Heart left ventricle (tissue), 16 donors: ENCODE data around the gene SLC16A9. TPM values are rescaled to one million over a fixed set of nuclear protein-coding genes. Genes with fewer than 3 reads are reported as not detected.

Experiments
- ATAC-seq, 4 donors: fragments of 200-7000 bp; cut with Tn5 transposase; one replicate each; pipeline ENCODE4 v1.9.1; 2020 to 2022; ENCODE audit warnings: moderate library complexity in 4 of 4, mild to moderate bottlenecking in 3 of 4, moderate number of reproducible peaks in 1 of 4
- DNase-seq, 5 donors: peaks; one replicate each; pipeline ENCODE4 v3.0.0-alpha.2; 2020
- H3K27ac ChIP-seq, 12 donors: fragments of 200-600 bp; sonication (generic) in 4 of 12; one replicate each; pipeline versions ENCODE4 v1.5.0 to v1.8.0; 2016 to 2022; ENCODE audit warnings: mild to moderate bottlenecking in 2 of 12
- H3K27me3 ChIP-seq, 9 donors: fragments of 200-600 bp; sonication (generic) in 2 of 9; one replicate each; pipeline versions ENCODE4 v1.5.1 to v1.8.0; 2016 to 2022; ENCODE audit warnings: mild to moderate bottlenecking in 3 of 9
- H3K36me3 ChIP-seq, 9 donors: fragments of 200-600 bp; sonication (generic) in 2 of 9; one replicate each; pipeline versions ENCODE4 v1.5.0 to v1.8.0; 2018 to 2022; ENCODE audit warnings: mild to moderate bottlenecking in 2 of 9
- H3K4me1 ChIP-seq, 12 donors: fragments of 200-600 bp; sonication (generic) in 4 of 12; one replicate each; pipeline versions ENCODE4 v1.5.0 to v1.8.0; 2016 to 2022; ENCODE audit warnings: mild to moderate bottlenecking in 3 of 12
- H3K4me3 ChIP-seq, 12 donors: fragments of 200-600 bp; sonication (generic) in 4 of 12; one replicate each; pipeline versions ENCODE4 v1.5.0 to v1.8.0; 2017 to 2022; ENCODE audit warnings: mild to moderate bottlenecking in 9 of 12, moderate library complexity in 4 of 12
- H3K9me3 ChIP-seq, 12 donors: fragments of 200-600 bp; sonication (generic) in 4 of 12; one replicate each; pipeline versions ENCODE4 v1.5.0 to v1.8.0; 2016 to 2022; ENCODE audit warnings: mild to moderate bottlenecking in 1 of 12
- POLR2A ChIP-seq, 2 donors: fragments of 450-650 bp; IDR thresholded peaks; one replicate each; pipeline ENCODE4 v1.6.1; 2017; ENCODE audit warnings: antibody characterized with exemption in 2 of 2, mild to moderate bottlenecking in 2 of 2, moderate library complexity in 2 of 2
- WGBS, 4 donors: extraction: QIAGEN DNeasy Blood & Tissue Kit in 2 of 4; methylation state at CpG; one replicate each; pipeline versions ENCODE4 v1.1.5 to v1.1.7; 2013 to 2018; 5-methylcytosine and 5-hydroxymethylcytosine counted together
- intact Hi-C, 10 donors: fragments of 100-400 bp; cut with DNase I; formaldehyde crosslinking; loops; one replicate each; pipeline versions ENCODE4 v1.11.1 to v1.14.2; 2022
- polyA plus RNA-seq, 2 donors: library from polyadenylated mRNA; stranded (reverse); fragments of 200-250 nt; gene quantifications; one replicate each; pipeline ENCODE4 v1.2.3, GENCODE V29; 2013
- total RNA-seq, 9 donors: library from RNA; depleted of rRNA in 2 of 9; stranded (reverse); fragments of >200 nt in 2 of 9; fragmentation: NEBNext Ultra II Directional in 3 of 9; extraction: Animal tissue kit (Norgen Biotek cat#: 25700) in 3 of 9; gene quantifications; one replicate each; pipeline versions ENCODE4 v1.1.0 to v1.2.4, GENCODE V29; 2016 to 2023
- TF ChIP-seq, protein P1 (sequence below), 12 donors: fragments of 200-600 bp; sonication (generic) in 4 of 12; IDR thresholded peaks; one replicate each; pipeline versions ENCODE4 v1.5.0 to v1.8.0; 2018 to 2022; ENCODE audit warnings: antibody characterized with exemption in 12 of 12, mild to moderate bottlenecking in 5 of 12
- donor health status: ischemic (EF 13 %, LVEDD 7.1; RV severe dilation, severe dysfunction).
- donor health status: healthy with polysubstance abuse.
- donor health status: DM: no; HTN: yes; CAD: no.
- donor health status: DM: no; HTN: no; CAD: no.
- donor health status: ischemic (EF 25% LVEDD 6.9; RV normal size, moderate dysfunction).
- donor health status: ischemic (EF 25% LVEDD 5.7; RV mildly dilated, moderate dysfunction).
- donor health status: healthy.
- donor health status: DM: yes; HTN: yes; CAD: no.
- donor health status: ischemic (EF 35%, LVEDD 5.7; RV mildly dilated, moderate dysfunction).
- donor health status: nonischemic (EF 11% LVEDD 7.7; RV severe dilation, severe dysfunction).
- donor health status: DM: yes; HTN: yes; CAD: no.
- donor health status: PGD.
- donor health status: ischemic (EF 29% LVEDD 5.4; RV normal size, mild dysfunction).
- donor health status: nonischemic (EF 23%, LVEDD 6.1; RV moderate dilation, normal function).

The SLC16A9 gene
- total and polyA plus RNA-seq, 11 donors: 0.07 to 3.0 (median 0.63) TPM

DNA sequence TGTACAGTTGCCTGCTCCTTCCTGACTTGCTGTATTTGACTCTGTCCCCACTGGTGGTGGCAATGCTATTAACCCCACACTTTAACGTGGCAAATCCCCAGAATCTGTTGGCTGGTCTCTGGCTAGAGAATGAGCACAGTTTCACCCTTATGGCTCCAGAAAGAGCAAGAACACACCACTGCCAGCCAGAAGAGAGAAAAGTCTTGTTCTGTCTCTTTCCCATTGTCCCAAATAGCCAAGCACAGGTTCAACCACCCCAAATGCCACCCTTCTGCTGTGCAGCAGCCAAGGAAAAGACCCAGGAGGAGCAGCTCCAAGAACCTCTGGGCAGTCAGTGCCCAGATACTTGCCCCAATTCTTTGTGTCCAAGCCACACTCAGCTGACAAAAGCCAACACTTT is 11.3 kb downstream of the SLC16A9 start:
- Histone ChIP-seq H3K27me3 (no peaks in the 10 kb centered on the region), H3K4me1 (peaks cover 0 to 4% (median 0%) of the 10 kb centered on the region in 12 donors), H3K27ac (no peak overlapping the region), H3K4me3 (no peak overlapping the region), H3K36me3 (no peaks in the 10 kb centered on the region), H3K9me3 (no peaks in the 10 kb centered on the region)
- WGBS, 4 donors: 59 to 84% (median 67%) methylated on average over 1 of the region's 1 CpG
- DNase-seq (no peak), ATAC-seq (no peak)
- TF ChIP-seq, protein P1, sequence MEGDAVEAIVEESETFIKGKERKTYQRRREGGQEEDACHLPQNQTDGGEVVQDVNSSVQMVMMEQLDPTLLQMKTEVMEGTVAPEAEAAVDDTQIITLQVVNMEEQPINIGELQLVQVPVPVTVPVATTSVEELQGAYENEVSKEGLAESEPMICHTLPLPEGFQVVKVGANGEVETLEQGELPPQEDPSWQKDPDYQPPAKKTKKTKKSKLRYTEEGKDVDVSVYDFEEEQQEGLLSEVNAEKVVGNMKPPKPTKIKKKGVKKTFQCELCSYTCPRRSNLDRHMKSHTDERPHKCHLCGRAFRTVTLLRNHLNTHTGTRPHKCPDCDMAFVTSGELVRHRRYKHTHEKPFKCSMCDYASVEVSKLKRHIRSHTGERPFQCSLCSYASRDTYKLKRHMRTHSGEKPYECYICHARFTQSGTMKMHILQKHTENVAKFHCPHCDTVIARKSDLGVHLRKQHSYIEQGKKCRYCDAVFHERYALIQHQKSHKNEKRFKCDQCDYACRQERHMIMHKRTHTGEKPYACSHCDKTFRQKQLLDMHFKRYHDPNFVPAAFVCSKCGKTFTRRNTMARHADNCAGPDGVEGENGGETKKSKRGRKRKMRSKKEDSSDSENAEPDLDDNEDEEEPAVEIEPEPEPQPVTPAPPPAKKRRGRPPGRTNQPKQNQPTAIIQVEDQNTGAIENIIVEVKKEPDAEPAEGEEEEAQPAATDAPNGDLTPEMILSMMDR (IDR thresholded peaks at IDR 0.05): no peak
- no peak for TF ChIP-seq POLR2A (IDR thresholded peaks at IDR 0.05)
- intact Hi-C loops: no loop called here

DNA sequence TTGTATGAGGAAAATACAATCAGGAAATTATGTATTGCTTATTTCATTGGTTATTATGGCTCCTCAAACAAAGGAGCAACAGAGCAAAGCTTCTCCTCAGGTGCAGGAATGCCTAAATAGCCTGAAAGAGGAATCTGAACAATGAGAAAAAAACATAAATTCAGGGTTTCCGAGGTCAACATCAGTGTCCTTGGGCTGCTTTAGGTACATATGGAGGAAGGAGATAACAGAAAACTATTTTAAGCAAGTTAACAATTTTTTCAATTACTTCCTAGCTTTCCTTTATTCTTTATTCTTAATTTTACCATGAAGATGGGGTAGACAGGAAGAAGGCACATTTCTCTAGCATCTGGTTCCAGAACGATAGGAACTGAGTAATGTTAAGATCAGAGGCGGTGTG is 14.0 kb downstream of the SLC16A9 start:
- ATAC-seq (no peak), DNase-seq (no peak)
- H3K27ac ChIP-seq: no peak overlapping the region
- H3K27me3 ChIP-seq: no peaks in the 10 kb centered on the region
- TF ChIP-seq POLR2A (IDR thresholded peaks at IDR 0.05): no peak
- TF ChIP-seq, protein P1 (IDR thresholded peaks at IDR 0.05): no peak
- H3K4me3 ChIP-seq: no peak overlapping the region
- WGBS, 4 donors: 52 to 70% (median 61%) methylated on average over 3 of the region's 3 CpGs
- H3K9me3 ChIP-seq: no peaks in the 10 kb centered on the region
- H3K4me1 ChIP-seq: peaks cover 0 to 4% (median 0%) of the 10 kb centered on the region in 12 donors
- intact Hi-C loops: no loop called here
- H3K36me3 ChIP-seq: no peaks in the 10 kb centered on the region

DNA sequence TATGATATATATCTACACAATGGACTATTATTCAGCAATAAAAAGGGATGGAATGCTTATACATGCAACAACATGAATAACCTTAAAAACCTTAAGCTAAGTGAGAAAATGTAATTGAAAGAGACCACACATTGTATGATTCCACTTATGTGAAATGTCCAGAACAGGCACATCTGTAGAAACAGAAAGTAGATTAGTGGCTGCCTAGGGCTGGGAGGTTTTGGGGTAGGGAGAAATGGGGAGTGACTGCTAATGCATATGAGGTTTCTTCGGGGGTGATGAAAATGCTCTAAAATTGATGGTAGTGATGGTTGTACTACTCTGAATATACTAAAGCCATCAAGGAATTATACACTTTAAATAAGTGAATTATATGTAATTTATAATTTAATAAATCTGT is 14.7 kb downstream of the SLC16A9 start:
- no peak overlapping the region for H3K4me3 ChIP-seq
- H3K27ac ChIP-seq: no peak overlapping the region
- peaks cover 0 to 4% (median 0%) of the 10 kb centered on the region in 12 donors for H3K4me1 ChIP-seq
- ATAC-seq: no peak
- intact Hi-C loops: no loop called here
- no peak for TF ChIP-seq POLR2A (IDR thresholded peaks at IDR 0.05)
- TF ChIP-seq, protein P1 (IDR thresholded peaks at IDR 0.05): no peak
- H3K27me3 ChIP-seq: no peaks in the 10 kb centered on the region
- no peak for DNase-seq
- 89 to 95% (median 94%) methylated on average over 1 of the region's 1 CpG for WGBS, 4 donors
- H3K9me3 ChIP-seq: no peaks in the 10 kb centered on the region
- H3K36me3 ChIP-seq: no peaks in the 10 kb centered on the region

DNA sequence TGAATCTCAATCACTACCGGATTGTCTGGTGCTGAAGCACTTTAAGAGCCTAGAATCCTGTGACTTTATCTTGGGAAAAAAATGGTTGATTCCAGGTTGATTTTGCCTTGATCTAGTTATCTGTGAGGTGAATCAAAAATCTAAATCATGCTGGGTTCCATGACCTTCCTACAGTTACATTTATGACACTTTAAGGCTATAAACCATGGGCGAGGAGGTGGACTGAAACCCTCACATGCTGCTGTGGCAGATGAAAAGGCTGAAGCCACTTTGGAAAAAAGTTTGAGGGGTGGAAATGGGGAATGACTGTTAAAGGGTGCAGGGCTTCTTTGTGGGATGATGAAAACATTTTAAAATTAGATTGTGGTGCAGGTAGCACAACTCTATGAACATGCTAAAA is 17.5 kb downstream of the SLC16A9 start:
- no peak for DNase-seq
- 89 to 94% (median 90%) methylated on average over 2 of the region's 2 CpGs for WGBS, 4 donors
- H3K36me3 ChIP-seq: no peaks in the 10 kb centered on the region
- intact Hi-C loops: no loop called here
- H3K4me1 ChIP-seq: no peaks in the 10 kb centered on the region
- H3K27ac ChIP-seq: no peak overlapping the region
- H3K4me3 ChIP-seq: no peak overlapping the region
- no peak for TF ChIP-seq POLR2A (IDR thresholded peaks at IDR 0.05)
- TF ChIP-seq, protein P1 (IDR thresholded peaks at IDR 0.05): no peak
- ATAC-seq: no peak
- no peaks in the 10 kb centered on the region for H3K27me3 ChIP-seq
- no peaks in the 10 kb centered on the region for H3K9me3 ChIP-seq
